ENCODE results near the gene SCLT1. TPM values are rescaled to one million over a fixed set of nuclear protein-coding genes. Genes with fewer than 3 reads are reported as not detected.

Gene SCLT1
- total and polyA plus RNA-seq, 2 of the 13 experiments (the other 11 are each of a cell fraction or from before 2014, with no cell fraction given), result 1.5 to 8.7 TPM

- no peak for TF ChIP-seq ZNF451 (CRISPR knock-in tag; IDR thresholded peaks at IDR 0.05)
- TF ChIP-seq ZNF441 (CRISPR knock-in tag; IDR thresholded peaks at IDR 0.05; ENCODE audit: borderline replicate concordance), result no peak
- no peak for TF ChIP-seq ZMAT5 (CRISPR knock-in tag; IDR thresholded peaks at IDR 0.05; ENCODE audit: borderline replicate concordance, low read depth)
- TF ChIP-seq MED8 (CRISPR knock-in tag; IDR thresholded peaks at IDR 0.05; ENCODE audit: insufficient replicate concordance), result no peak
- no peak for TF ChIP-seq ZNF432 (CRISPR knock-in tag; IDR thresholded peaks at IDR 0.05; ENCODE audit: borderline replicate concordance)
- TF ChIP-seq ZNF281 (CRISPR knock-in tag; IDR thresholded peaks at IDR 0.05; ENCODE audit: borderline replicate concordance), result no peak
- TF ChIP-seq USF2 (IDR thresholded peaks at IDR 0.05; ENCODE audit: low read depth, low read length), result no peak
- TF ChIP-seq USF2 (CRISPR knock-in tag; IDR thresholded peaks at IDR 0.05; ENCODE audit: borderline replicate concordance), result no peak
- TF ChIP-seq ZBTB42 (CRISPR knock-in tag; IDR thresholded peaks at IDR 0.05), result no peak
- TF ChIP-seq FOXA3 (CRISPR knock-in tag; IDR thresholded peaks at IDR 0.05), result no peak
- TF ChIP-seq ZFAT (CRISPR knock-in tag; conservative IDR thresholded peaks at IDR 0.05), result no peak
- no peak for TF ChIP-seq HMGA1 (CRISPR knock-in tag; conservative IDR thresholded peaks at IDR 0.05)
- TF ChIP-seq ZNF20 (CRISPR knock-in tag; IDR thresholded peaks at IDR 0.05), result no peak
- TF ChIP-seq ZBTB49 (CRISPR knock-in tag; IDR thresholded peaks at IDR 0.05; ENCODE audit: borderline replicate concordance), result no peak
- TF ChIP-seq PLSCR1 (CRISPR knock-in tag; IDR thresholded peaks at IDR 0.05; ENCODE audit: borderline replicate concordance), result no peak
- no peak for TF ChIP-seq SNAPC2 (CRISPR knock-in tag; IDR thresholded peaks at IDR 0.05)
- 0 out of 2 replicates have a peak, but pooled peaks have one; percentile 29 for TF ChIP-seq ZMYM4 (CRISPR knock-in tag; IDR thresholded peaks at IDR 0.05)
- no peak for TF ChIP-seq HDAC2 (CRISPR knock-in tag; IDR thresholded peaks at IDR 0.05)
- no peak for TF ChIP-seq SMARCE1 (IDR thresholded peaks at IDR 0.05; ENCODE audit: borderline replicate concordance)
- TF ChIP-seq SRSF4 (IDR thresholded peaks at IDR 0.05; ENCODE audit: low read depth, low read length, poor library complexity, severe bottlenecking), result no peak
- no peak for TF ChIP-seq ZNF33A (CRISPR knock-in tag; IDR thresholded peaks at IDR 0.05; ENCODE audit: borderline replicate concordance)
- TF ChIP-seq ZNF550 (CRISPR knock-in tag; IDR thresholded peaks at IDR 0.05; ENCODE audit: borderline replicate concordance), result no peak
Measured at GRCh38 chr4:129095811-129096454, 2.6 kb upstream of the SCLT1 start, which contains the start of gene C4orf33 (continued).

Data from HepG2 (cell line).